Effector CD4-positive, alpha-beta T cell (primary cell): ENCODE results near the gene ADCY9.
"Not testable (repeated sequence)": the region's sequence is repeated elsewhere in the genome, so short reads cannot be mapped to it uniquely, and the experiment has no call there.

Experiments
- DNase-seq: peaks from one replicate; pipeline ENCODE4 v3.0.0-alpha.2; 2020

Gene ADCY9

GRCh38 chr16:3968551-3968950, 147.7 kb downstream of the ADCY9 start:
- DNase-seq = no peak

GRCh38 chr16:3966681-3967080, 149.6 kb downstream of the ADCY9 start:
- DNase-seq = no peak

GRCh38 chr16:3965781-3966582, 150.3 kb downstream of the ADCY9 start:
- DNase-seq = no peak

GRCh38 chr16:3965306-3965705, 150.9 kb downstream of the ADCY9 start:
- DNase-seq = no peak

DNA sequence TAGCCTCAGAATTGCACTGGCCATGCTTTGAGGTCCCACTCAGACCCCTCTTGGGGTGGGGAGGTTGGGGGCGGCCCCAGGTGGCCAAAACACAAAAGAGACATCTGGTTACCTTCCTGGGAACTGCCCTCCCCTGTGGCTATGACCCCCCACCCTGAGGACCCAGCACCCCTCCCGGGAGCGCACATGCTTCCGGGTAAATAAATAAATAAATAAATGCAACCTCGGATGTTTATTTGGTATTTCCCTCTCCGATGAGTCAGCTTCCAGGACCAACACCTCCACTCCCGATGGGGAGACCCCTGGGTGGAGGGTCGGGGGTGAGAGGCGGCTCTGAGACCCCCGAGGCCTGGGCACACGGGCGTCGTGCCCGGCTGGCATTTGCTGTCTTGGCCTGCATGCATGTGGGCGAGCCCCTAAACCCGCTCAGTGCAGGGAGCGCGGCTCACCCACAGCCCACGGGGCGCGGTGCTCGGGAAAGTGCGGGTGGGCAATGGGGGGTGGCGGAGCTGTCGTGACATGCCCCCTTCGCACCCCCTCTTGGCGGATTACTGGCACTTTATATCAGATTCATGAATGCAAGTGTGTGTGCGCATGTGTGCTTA, 151.5 kb downstream of the ADCY9 start:
- no peak for DNase-seq

DNA sequence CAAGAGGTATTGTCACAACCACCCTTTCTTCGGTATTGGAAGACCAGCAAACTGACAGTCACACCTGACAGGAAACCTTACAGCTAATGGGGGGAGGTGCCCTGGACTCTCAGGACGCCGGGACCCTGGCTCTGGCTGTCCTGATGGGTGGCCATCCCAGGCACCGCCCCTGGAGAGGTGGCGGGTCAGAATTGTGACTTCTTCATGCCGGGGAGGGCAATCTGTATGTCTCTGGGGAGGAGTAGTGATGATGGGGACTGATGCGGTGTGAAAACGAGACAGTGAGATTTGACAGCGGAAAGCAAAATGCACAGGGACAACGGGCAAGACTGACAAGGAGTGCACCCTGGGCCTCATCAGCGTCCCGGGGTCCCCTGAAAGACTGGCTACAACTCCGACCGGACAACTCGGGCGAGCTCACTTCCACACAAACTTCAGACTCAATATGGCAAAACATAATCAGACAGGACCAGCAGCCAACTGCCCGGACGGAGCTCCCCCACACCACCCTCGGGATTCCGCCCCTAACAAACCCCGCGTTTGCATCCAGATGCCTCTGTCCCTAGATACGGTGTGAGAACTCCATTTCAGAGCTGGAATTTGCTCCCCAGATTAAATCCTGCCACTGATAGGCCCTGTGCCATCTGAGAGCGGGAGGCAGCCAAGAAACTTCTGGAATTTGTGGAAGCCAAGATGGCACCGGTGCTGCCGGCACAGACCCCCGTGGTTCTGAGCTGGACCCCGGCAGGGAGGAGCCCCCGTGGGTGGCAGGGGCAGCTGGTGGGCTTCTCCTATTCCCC, 152.2 kb downstream of the ADCY9 start:
- DNase-seq = no peak

DNA sequence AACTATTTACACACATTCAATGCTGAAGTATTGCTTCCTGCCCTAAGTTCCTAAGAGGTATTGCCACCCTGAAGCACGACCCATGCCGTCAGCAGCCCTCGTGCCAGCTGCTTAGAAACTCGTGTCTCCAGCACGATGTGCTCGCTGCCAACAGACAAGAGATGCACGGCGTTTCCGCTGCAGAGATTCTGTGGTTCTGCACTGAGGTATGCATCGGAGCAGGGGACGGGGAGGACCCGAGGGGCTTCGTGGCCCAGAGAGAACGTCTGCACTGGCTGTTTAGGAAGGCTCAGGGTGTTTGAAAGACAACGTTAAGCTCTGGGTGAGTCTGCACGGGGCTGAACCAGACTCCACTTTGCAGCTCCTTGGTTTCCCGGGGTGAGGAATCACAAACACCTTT, 153.0 kb downstream of the ADCY9 start:
- peak; percentile 47 for DNase-seq

GRCh38 chr16:3961449-3961849, 154.8 kb downstream of the ADCY9 start:
- DNase-seq = no peak

DNA sequence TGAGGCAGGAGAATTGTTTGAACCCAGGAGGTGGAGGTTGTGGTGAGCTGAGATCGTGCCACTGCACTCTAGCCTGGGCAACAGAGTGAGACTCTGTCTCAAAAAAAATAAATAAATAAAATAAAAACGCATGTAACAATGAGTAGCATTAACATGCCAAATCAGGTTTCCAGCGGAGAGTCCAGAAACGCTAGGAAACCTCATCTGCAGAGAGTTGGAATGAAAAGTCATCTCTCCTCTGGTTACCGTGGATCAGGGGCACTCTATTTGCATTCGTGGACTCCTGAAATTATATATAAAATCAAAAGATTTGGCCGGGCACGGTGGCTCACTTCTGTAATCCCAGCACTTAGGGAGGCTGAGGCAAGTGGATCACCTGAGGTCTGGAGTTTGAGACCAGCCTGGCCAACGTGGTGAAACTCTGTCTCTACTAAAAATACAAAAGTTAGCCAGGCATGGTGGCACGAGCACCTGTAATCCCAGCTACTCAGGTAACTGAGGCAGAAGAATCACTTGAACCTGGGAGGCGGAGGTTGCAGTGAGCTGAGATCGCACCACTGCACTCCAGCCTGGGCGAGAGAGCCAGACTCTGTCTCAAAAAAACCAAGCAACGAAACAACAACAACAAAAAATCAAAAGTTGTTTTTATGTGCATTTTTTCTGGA, 156.2 kb downstream of the ADCY9 start:
- not testable (repeated sequence) for DNase-seq

DNA sequence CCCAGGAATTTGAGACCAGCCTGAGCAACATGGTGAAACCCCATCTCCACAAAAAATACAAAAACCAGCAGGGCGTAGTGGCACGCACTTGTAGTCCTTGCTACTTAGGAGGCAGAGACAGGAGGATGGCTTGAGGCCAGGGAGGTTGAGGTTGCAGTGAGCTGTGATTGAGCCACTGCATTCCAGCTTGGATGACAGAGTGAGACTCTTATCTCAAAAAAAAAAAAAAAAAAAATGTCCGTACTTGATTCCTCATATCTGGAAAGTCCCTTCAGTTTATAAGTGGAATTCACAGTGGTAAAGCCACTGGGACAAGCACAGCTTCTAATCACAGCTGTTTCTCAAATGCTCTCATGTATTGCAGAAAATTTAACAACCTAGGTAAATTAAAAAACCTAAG, 157.1 kb downstream of the ADCY9 start:
- no peak for DNase-seq

- no peak for DNase-seq
These were observed 158.8 kb downstream of the ADCY9 start for GRCh38 chr16:3957344-3957980.

DNA sequence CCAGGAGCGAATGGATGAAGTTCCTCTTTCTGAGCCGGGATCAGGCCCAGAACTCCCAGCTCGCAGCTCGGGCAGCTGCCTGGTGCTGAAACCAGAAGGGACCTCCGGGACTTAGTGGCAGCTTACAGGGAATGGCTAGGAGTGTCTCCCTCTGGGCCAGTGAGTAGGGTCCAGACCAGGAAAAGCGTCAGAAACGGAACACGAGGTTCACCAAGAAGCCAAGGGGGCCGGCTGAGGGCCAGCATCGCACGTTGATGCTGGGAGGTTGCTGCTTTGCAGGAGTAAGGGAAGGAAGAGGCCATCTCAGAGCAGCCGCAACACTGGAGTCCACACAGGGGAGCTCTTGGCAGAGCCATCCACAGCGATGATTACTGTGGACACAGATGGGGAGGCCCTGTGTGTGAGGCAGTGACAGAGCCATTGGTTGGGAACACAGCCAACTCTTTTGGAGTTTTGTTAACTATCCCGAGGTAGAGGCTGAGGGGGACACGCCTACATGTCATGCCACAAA, 161.8 kb downstream of the ADCY9 start:
- no peak for DNase-seq

DNA sequence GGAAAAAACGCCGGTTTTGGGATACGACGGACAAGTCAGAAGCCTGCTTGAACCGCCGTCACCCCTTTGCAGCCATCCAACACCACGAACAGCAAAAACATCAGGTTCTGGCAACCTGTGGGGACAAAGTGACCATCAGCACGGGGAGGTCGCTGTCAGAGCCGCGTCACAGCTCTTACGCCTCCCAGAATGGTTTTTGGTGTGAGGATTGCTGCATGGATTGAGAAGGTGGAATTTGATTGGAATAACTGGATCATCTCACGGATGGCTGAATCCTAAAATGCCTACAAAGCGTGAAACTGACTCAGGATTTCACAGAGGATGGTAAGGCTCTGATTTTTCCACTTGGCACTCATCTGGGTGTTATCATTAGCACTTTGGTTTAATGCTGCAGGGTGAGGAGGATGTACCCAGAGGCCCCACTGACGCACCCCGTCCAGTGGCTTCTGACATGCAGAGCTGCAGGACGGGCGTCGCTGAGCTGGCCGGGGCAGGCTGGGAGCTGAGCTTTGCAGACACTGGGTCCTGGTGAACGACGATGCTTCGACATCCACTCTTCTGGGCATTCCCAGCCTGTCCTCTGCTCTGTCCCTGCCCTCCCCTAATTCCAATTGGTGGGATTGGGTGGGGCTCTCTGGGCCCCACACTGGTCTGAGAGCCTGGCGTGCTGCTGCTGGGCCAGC, 162.4 kb downstream of the ADCY9 start:
- no peak for DNase-seq

GRCh38 chr16:3952737-3953131, 163.5 kb downstream of the ADCY9 start:
- no peak for DNase-seq

- DNase-seq = no peak
These were observed 164.1 kb downstream of the ADCY9 start for GRCh38 chr16:3951861-3952736.

- not testable (repeated sequence) for DNase-seq
These were observed 164.9 kb downstream of the ADCY9 start for GRCh38 chr16:3951380-3951779.

GRCh38 chr16:3950343-3951193, 165.7 kb downstream of the ADCY9 start:
- no peak for DNase-seq

GRCh38 chr16:3949946-3950342, 166.3 kb downstream of the ADCY9 start:
- no peak for DNase-seq

GRCh38 chr16:3949287-3949686, 167.0 kb downstream of the ADCY9 start:
- no peak for DNase-seq
